Neural cell (in vitro differentiated cells): ENCODE measurements around the gene STAT5B. TPM values are rescaled to one million over a fixed set of nuclear protein-coding genes. Genes with fewer than 3 reads are reported as not detected.

Source experiments
- H2AFZ ChIP-seq: fragments of 200-600, 300-800 bp; sonication (generic), shearing (Covaris generic); 2 replicates; pipeline ENCODE4 v1.6.0; 2014; ENCODE audit warnings: low read depth, mild to moderate bottlenecking, antibody characterized with exemption, low read length, moderate library complexity
- H3F3A ChIP-seq: fragments of 200-600 bp; shearing (Covaris generic); 2 replicates; pipeline ENCODE4 v1.6.1; 2016; ENCODE audit warnings: mild to moderate bottlenecking, moderate library complexity, mixed read lengths, antibody characterized with exemption, low read length; ENCODE audit not compliant: insufficient read depth, poor library complexity, severe bottlenecking
- H3K27ac ChIP-seq: fragments of 200-600, 300-800 bp; sonication (generic), shearing (Covaris generic); 2 replicates; pipeline ENCODE4 v1.5.1; 2014; ENCODE audit warnings: mild to moderate bottlenecking, low read length, moderate library complexity
- H3K27me3 ChIP-seq: fragments of 300-800, 200-600 bp; sonication (generic), shearing (Covaris generic); 2 replicates; pipeline ENCODE4 v1.6.0; 2014; ENCODE audit warnings: mild to moderate bottlenecking, low read depth, low read length, moderate library complexity; ENCODE audit not compliant: insufficient read depth
- H3K36me3 ChIP-seq: fragments of 300-800, 200-600 bp; sonication (generic), shearing (Covaris generic); 2 replicates; pipeline ENCODE4 v1.5.1; 2014; ENCODE audit warnings: mild to moderate bottlenecking, antibody characterized with exemption, low read length, moderate library complexity; ENCODE audit not compliant: insufficient read depth
- H3K4me2 ChIP-seq: fragments of 300-800, 200-600 bp; sonication (generic), shearing (Covaris generic); 2 replicates; pipeline ENCODE4 v1.6.0; 2014; ENCODE audit warnings: mild to moderate bottlenecking, low read length
- H3K4me3 ChIP-seq: fragments of 300-800, 200-600 bp; sonication (generic), shearing (Covaris generic); 2 replicates; pipeline ENCODE4 v1.5.1; 2014; ENCODE audit warnings: mild to moderate bottlenecking, low read length, moderate library complexity
- H3K79me2 ChIP-seq: fragments of 200-600 bp; shearing (Covaris generic); replicated peaks from 2 replicates; pipeline ENCODE4 v1.6.0; 2014; ENCODE audit warnings: mild to moderate bottlenecking, low read length, moderate library complexity; ENCODE audit not compliant: insufficient read depth
- H3K9ac ChIP-seq: fragments of 300-800, 200-600 bp; sonication (generic), shearing (Covaris generic); 2 replicates; pipeline ENCODE4 v1.6.1; 2016; ENCODE audit warnings: mild to moderate bottlenecking, low read length, mixed read lengths
- H3K9me2 ChIP-seq: fragments of 200-600 bp; shearing (Covaris generic); 2 replicates; pipeline ENCODE4 v1.6.1; 2016; ENCODE audit warnings: mild to moderate bottlenecking, low read length, mixed read lengths; ENCODE audit not compliant: insufficient read depth
- H3K9me3 ChIP-seq: fragments of 200-600, 300-800 bp; sonication (generic), shearing (Covaris generic); 2 replicates; pipeline ENCODE4 v1.6.1; 2016; ENCODE audit warnings: mild to moderate bottlenecking, mixed run types, low read length, moderate library complexity, mixed read lengths
- H4K20me1 ChIP-seq: fragments of 200-600 bp; shearing (Covaris generic); 2 replicates; pipeline ENCODE4 v1.6.1; 2016; ENCODE audit warnings: mild to moderate bottlenecking, mixed run types; ENCODE audit not compliant: insufficient read depth
- EP300 ChIP-seq: fragments of 450-650 bp; conservative IDR thresholded peaks from 2 replicates; pipeline ENCODE4 v1.6.1; 2014; ENCODE audit warnings: antibody characterized with exemption, mild to moderate bottlenecking, moderate library complexity; ENCODE audit not compliant: poor library complexity, severe bottlenecking
- EZH2 ChIP-seq: fragments of 200-600, 300-800 bp; shearing (Covaris generic), sonication (generic); IDR thresholded peaks from 2 replicates; pipeline ENCODE4 v1.6.1; 2014; ENCODE audit warnings: antibody characterized with exemption, low read length, borderline replicate concordance, mild to moderate bottlenecking; ENCODE audit not compliant: insufficient read depth, poor library complexity, severe bottlenecking
- MXI1 ChIP-seq: fragments of 450-650 bp; conservative IDR thresholded peaks from 2 replicates; pipeline ENCODE4 v1.6.1; 2014; ENCODE audit warnings: antibody characterized with exemption, mild to moderate bottlenecking; ENCODE audit not compliant: poor library complexity, severe bottlenecking
- POLR2AphosphoS5 ChIP-seq: IDR thresholded peaks from 2 replicates; pipeline ENCODE4 v1.6.1; 2012
- RAD21 ChIP-seq: fragments of 450-650 bp; conservative IDR thresholded peaks from 2 replicates; pipeline ENCODE4 v1.6.1; 2014; ENCODE audit warnings: antibody characterized with exemption, mild to moderate bottlenecking, moderate library complexity
- SMC3 ChIP-seq: fragments of 450-650 bp; conservative IDR thresholded peaks from 2 replicates; pipeline ENCODE4 v1.6.1; 2014; ENCODE audit warnings: antibody characterized with exemption, mild to moderate bottlenecking, moderate library complexity; ENCODE audit not compliant: poor library complexity
- TAF1 ChIP-seq: IDR thresholded peaks from 2 replicates; pipeline ENCODE4 v1.6.1; 2012; ENCODE audit warnings: low read depth
- polyA plus RNA-seq: library from polyadenylated mRNA; depleted of rRNA; stranded (reverse); fragments of >200 nt; gene quantifications from 2 replicates; pipeline ENCODE4 v1.2.3, GENCODE V29; 2014
- TF ChIP-seq, protein P1 (sequence below): IDR thresholded peaks from 2 replicates; pipeline ENCODE4 v1.6.1; 2012; ENCODE audit warnings: borderline replicate concordance
- TF ChIP-seq, protein P2 (sequence below): fragments of 450-650 bp; IDR thresholded peaks from 2 replicates; pipeline ENCODE4 v1.5.1; 2014; ENCODE audit warnings: antibody characterized with exemption, mild to moderate bottlenecking, moderate library complexity; ENCODE audit not compliant: poor library complexity, severe bottlenecking

STAT5B gene
- polyA plus RNA-seq, 1 donor from 2014 or later: 47.4 TPM

DNA sequence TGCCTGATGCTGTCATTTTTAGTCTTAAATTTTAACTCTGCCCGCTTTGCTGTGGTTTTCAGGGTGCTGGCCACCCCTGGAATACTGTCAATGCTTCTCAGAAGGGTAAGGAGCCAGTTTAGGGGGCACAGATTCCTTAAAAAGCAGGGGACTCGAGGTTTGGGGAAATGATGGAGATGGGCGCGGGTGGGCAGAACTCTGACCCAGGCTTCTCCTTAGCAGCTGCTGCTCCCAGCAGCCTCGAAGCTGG, 35.8 kb upstream of the STAT5B start:
- Histone ChIP-seq H3K4me3 (peak overlapping the region; percentile 54), H3K9ac (peak overlapping the region; percentile 29), H2AFZ (no peak overlapping the region), H3K79me2 (no peaks in the 10 kb centered on the region), H3F3A (no peaks in the 10 kb centered on the region), H4K20me1 (no peaks in the 10 kb centered on the region), H3K9me3 (no peaks in the 10 kb centered on the region), H3K27ac (no peak overlapping the region), H3K36me3 (no peaks in the 10 kb centered on the region), H3K27me3 (no peaks in the 10 kb centered on the region), H3K9me2 (no peaks in the 10 kb centered on the region), H3K4me2 (no peak overlapping the region)
- TF ChIP-seq EZH2: no peak
- TF ChIP-seq RAD21: no peak
- TF ChIP-seq, protein P1, sequence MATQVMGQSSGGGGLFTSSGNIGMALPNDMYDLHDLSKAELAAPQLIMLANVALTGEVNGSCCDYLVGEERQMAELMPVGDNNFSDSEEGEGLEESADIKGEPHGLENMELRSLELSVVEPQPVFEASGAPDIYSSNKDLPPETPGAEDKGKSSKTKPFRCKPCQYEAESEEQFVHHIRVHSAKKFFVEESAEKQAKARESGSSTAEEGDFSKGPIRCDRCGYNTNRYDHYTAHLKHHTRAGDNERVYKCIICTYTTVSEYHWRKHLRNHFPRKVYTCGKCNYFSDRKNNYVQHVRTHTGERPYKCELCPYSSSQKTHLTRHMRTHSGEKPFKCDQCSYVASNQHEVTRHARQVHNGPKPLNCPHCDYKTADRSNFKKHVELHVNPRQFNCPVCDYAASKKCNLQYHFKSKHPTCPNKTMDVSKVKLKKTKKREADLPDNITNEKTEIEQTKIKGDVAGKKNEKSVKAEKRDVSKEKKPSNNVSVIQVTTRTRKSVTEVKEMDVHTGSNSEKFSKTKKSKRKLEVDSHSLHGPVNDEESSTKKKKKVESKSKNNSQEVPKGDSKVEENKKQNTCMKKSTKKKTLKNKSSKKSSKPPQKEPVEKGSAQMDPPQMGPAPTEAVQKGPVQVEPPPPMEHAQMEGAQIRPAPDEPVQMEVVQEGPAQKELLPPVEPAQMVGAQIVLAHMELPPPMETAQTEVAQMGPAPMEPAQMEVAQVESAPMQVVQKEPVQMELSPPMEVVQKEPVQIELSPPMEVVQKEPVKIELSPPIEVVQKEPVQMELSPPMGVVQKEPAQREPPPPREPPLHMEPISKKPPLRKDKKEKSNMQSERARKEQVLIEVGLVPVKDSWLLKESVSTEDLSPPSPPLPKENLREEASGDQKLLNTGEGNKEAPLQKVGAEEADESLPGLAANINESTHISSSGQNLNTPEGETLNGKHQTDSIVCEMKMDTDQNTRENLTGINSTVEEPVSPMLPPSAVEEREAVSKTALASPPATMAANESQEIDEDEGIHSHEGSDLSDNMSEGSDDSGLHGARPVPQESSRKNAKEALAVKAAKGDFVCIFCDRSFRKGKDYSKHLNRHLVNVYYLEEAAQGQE: no peak
- TF ChIP-seq TAF1: no peak
- TF ChIP-seq, protein P2, sequence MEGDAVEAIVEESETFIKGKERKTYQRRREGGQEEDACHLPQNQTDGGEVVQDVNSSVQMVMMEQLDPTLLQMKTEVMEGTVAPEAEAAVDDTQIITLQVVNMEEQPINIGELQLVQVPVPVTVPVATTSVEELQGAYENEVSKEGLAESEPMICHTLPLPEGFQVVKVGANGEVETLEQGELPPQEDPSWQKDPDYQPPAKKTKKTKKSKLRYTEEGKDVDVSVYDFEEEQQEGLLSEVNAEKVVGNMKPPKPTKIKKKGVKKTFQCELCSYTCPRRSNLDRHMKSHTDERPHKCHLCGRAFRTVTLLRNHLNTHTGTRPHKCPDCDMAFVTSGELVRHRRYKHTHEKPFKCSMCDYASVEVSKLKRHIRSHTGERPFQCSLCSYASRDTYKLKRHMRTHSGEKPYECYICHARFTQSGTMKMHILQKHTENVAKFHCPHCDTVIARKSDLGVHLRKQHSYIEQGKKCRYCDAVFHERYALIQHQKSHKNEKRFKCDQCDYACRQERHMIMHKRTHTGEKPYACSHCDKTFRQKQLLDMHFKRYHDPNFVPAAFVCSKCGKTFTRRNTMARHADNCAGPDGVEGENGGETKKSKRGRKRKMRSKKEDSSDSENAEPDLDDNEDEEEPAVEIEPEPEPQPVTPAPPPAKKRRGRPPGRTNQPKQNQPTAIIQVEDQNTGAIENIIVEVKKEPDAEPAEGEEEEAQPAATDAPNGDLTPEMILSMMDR: no peak
- no peak for TF ChIP-seq SMC3
- TF ChIP-seq MXI1: no peak
- no peak for TF ChIP-seq POLR2AphosphoS5
- no peak for TF ChIP-seq EP300

DNA sequence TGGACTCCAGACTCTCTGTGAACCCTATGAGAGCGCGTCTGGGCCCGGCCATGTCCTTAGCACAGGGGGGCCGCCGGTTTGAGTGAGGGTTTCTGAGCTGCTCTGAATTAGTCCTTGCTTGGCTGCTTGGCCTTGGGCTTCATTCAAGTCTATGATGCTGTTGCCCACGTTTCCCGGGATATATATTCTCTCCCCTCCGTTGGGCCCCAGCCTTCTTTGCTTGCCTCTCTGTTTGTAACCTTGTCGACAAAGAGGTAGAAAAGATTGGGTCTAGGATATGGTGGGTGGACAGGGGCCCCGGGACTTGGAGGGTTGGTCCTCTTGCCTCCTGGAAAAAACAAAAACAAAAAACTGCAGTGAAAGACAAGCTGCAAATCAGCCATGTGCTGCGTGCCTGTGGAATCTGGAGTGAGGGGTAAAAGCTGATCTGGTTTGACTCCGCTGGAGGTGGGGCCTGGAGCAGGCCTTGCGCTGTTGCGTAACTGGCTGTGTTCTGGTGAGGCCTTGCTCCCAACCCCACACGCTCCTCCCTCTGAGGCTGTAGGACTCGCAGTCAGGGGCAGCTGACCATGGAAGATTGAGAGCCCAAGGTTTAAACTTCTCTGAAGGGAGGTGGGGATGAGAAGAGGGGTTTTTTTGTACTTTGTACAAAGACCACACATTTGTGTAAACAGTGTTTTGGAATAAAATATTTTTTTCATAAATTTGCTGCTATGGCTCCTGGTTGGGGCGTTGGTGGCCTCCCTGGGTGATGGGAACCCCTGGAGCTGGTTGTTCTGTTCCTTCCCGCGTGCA, 35.2 kb upstream of the STAT5B start:
- no peaks in the 10 kb centered on the region for H3K27me3 ChIP-seq
- H2AFZ ChIP-seq: no peak overlapping the region
- no peak overlapping the region for H3K4me3 ChIP-seq
- no peaks in the 10 kb centered on the region for H3K9me3 ChIP-seq
- H3F3A ChIP-seq: no peaks in the 10 kb centered on the region
- TF ChIP-seq RAD21: no peak
- TF ChIP-seq EZH2: no peak
- TF ChIP-seq, protein P1: no peak
- TF ChIP-seq POLR2AphosphoS5: no peak
- no peak for TF ChIP-seq TAF1
- TF ChIP-seq, protein P2: no peak
- no peak for TF ChIP-seq SMC3
- TF ChIP-seq EP300: no peak
- H3K4me2 ChIP-seq: no peak overlapping the region
- H3K36me3 ChIP-seq: no peaks in the 10 kb centered on the region
- H3K27ac ChIP-seq: no peak overlapping the region
- no peaks in the 10 kb centered on the region for H3K79me2 ChIP-seq
- no peaks in the 10 kb centered on the region for H3K9me2 ChIP-seq
- H4K20me1 ChIP-seq: no peaks in the 10 kb centered on the region
- peak overlapping the region; percentile 29 for H3K9ac ChIP-seq
